ENCODE measurements around the gene SSBP3. TPM values are rescaled to one million over a fixed set of nuclear protein-coding genes. Genes with fewer than 3 reads are reported as not detected.
A peak's percentile ranks its signal among the peaks of the same experiment; 100 is the strongest.

The SSBP3 gene
- total RNA-seq, 4 donors from 2014 or later: 19.0 to 35.2 (median 33.4) TPM

- peaks cover 0 to 49% (median 11%) of the 10 kb centered on the region in 4 donors for H3K4me1 ChIP-seq
- peak overlapping the region in 2 of 4 donors; percentile 26 to 62 for H3K27ac ChIP-seq
- DNase-seq: peak in 1 of 3 donors; percentile 40
Observed at GRCh38 chr1:54377040-54377691, 29.0 kb downstream of the SSBP3 start.

GRCh38 chr1:54376430-54377039 is 29.7 kb downstream of the SSBP3 start:
- Histone ChIP-seq H3K4me1 (peaks cover 0 to 54% (median 13%) of the 10 kb centered on the region in 4 donors), H3K27me3 (no peaks in the 10 kb centered on the region), H3K9me3 (no peaks in the 10 kb centered on the region), H3K27ac (peak overlapping the region in 2 of 4 donors; percentile 15 to 62), H3K36me3 (peaks cover 0 to 20% (median 0%) of the 10 kb centered on the region in 3 donors), H3K4me3 (no peak overlapping the region)
- DNase-seq: peak; percentile 44 to 74 (median 55)
- TF ChIP-seq CTCF (IDR thresholded peaks at IDR 0.05) (no peak), POLR2A (IDR thresholded peaks at IDR 0.05) (no peak)

More at GRCh38 chr1:54377040-54377691, 29.0 kb downstream of the SSBP3 start:
- peaks cover 0 to 20% (median 0%) of the 10 kb centered on the region in 3 donors for H3K36me3 ChIP-seq
- H3K4me3 ChIP-seq: no peak overlapping the region
- TF ChIP-seq POLR2A (IDR thresholded peaks at IDR 0.05): no peak
- no peak for TF ChIP-seq CTCF (IDR thresholded peaks at IDR 0.05)
- H3K27me3 ChIP-seq: no peaks in the 10 kb centered on the region
- no peaks in the 10 kb centered on the region for H3K9me3 ChIP-seq

GRCh38 chr1:54375712-54376429 is 30.3 kb downstream of the SSBP3 start:
- TF ChIP-seq CTCF (IDR thresholded peaks at IDR 0.05) (no peak), POLR2A (IDR thresholded peaks at IDR 0.05) (no peak)
- H3K9me3 ChIP-seq: no peaks in the 10 kb centered on the region
- no peak for DNase-seq
- H3K4me1 ChIP-seq: peaks cover 0 to 61% (median 13%) of the 10 kb centered on the region in 4 donors
- H3K27ac ChIP-seq: peak overlapping the region in 2 of 4 donors; percentile 15 to 62
- peaks cover 0 to 18% (median 0%) of the 10 kb centered on the region in 3 donors for H3K36me3 ChIP-seq
- H3K27me3 ChIP-seq: no peaks in the 10 kb centered on the region
- H3K4me3 ChIP-seq: no peak overlapping the region

- no peak for TF ChIP-seq POLR2A (IDR thresholded peaks at IDR 0.05)
- TF ChIP-seq CTCF (IDR thresholded peaks at IDR 0.05): no peak
- H3K4me1 ChIP-seq: peaks cover 0 to 61% (median 13%) of the 10 kb centered on the region in 4 donors
- no peaks in the 10 kb centered on the region for H3K9me3 ChIP-seq
- no peaks in the 10 kb centered on the region for H3K27me3 ChIP-seq
- no peak overlapping the region for H3K4me3 ChIP-seq
- no peak for DNase-seq
- peaks cover 0 to 12% (median 0%) of the 10 kb centered on the region in 3 donors for H3K36me3 ChIP-seq
- no peak overlapping the region for H3K27ac ChIP-seq
Observed at GRCh38 chr1:54375298-54375697, 30.9 kb downstream of the SSBP3 start.

- Histone ChIP-seq H3K27ac (no peak overlapping the region), H3K4me3 (no peak overlapping the region), H3K27me3 (no peaks in the 10 kb centered on the region), H3K4me1 (peaks cover 0 to 57% (median 13%) of the 10 kb centered on the region in 4 donors), H3K36me3 (peaks cover 0 to 11% (median 0%) of the 10 kb centered on the region in 3 donors), H3K9me3 (no peaks in the 10 kb centered on the region)
- TF ChIP-seq POLR2A (IDR thresholded peaks at IDR 0.05) (no peak), CTCF (IDR thresholded peaks at IDR 0.05) (no peak)
- no peak for DNase-seq
Observed at GRCh38 chr1:54374766-54375165, 31.4 kb downstream of the SSBP3 start.
